Cardiac ventricle fibroblast (primary cell): ENCODE results near the gene AKTIP. TPM values are rescaled to one million over a fixed set of nuclear protein-coding genes. Genes with fewer than 3 reads are reported as not detected.

Experiments used
- total RNA-seq: library from RNA; depleted of rRNA; stranded (reverse); fragments of >200 nt; gene quantifications from 2 replicates; pipeline ENCODE4 v1.2.3, GENCODE V29; 2015

Gene AKTIP
- 21.0 and 23.8 TPM in 2 replicates for total RNA-seq

DNA sequence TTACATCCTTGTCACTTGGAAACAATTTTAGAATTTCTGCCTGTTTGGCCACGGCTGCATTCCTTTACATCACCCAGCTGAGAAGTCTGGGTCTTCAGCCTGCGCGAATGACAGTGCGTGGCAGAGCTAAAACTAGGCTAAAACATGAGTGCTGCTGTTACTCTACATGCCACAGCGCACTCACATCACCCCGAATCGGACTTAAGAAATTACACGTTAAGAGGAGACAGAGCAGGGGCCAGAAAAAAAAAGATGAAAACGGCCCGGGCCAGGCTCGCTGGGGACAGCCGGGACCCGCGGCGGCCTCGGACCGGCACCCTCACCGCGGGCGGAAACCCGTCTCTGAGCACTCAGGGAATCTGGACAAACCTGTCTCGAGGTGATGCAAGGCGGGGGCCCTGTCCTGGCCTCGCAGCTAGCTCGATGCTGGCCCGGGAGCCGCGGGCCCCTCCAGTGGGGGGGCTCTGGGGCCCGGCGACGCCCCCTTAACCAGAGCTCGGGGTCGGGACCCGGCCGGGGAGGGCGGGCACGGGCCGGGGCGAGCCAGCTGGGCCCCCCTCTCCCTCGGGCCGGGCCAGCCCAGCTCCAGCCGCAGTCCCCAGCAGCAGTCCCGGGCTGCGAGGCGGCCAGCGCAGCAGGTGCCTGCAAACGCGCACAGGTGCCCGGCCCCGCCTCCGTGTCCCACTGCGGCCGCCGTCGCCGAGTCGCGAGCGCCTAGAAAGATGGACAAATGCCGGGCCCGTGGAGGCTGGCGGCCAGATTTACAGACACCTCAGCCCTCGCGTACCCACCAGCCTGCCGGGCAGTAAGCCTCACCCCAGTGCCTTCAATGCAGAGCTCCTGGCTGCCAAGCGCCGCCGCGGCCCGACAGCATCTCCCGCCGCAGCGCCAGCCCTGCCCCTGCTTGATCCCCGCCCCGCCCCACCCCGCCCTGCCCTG, at the start of gene AKTIP:
TSS of gene AKTIP (minus strand) at position 879 of the 939 bp plus-strand sequence. CDS start 2,950 bp downstream, outside the sequence.

Other genes with a start within 250 kb of the AKTIP start
- gene RBL2, start 68.7 kb downstream of the AKTIP start, total RNA-seq: 29.0 and 39.7 TPM in 2 replicates
- 7.6 and 12.3 TPM in 2 replicates for gene RPGRIP1L, start 200.7 kb upstream of the AKTIP start, total RNA-seq
- gene FTO, start 200.9 kb upstream of the AKTIP start, total RNA-seq: 117 and 119 TPM in 2 replicates